Measurements from ENCODE around the gene NINL.
"Not testable (repeated sequence)": the region's sequence is repeated elsewhere in the genome, so short reads cannot be mapped to it uniquely, and the experiment has no call there.

The NINL gene

GRCh38 chr20:25484224-25484846 lies 101.0 kb downstream of the NINL start:
- DNase-seq = no peak

- no peak for DNase-seq
Measured at GRCh38 chr20:25483431-25484132, 101.7 kb downstream of the NINL start.

GRCh38 chr20:25481918-25482253 lies 103.4 kb downstream of the NINL start:
- DNase-seq = no peak

GRCh38 chr20:25481235-25481917 lies 104.0 kb downstream of the NINL start:
- no peak for DNase-seq

GRCh38 chr20:25480797-25481196 lies 104.5 kb downstream of the NINL start:
- no peak for DNase-seq

GRCh38 chr20:25480156-25480555 lies 105.2 kb downstream of the NINL start:
- DNase-seq = no peak

GRCh38 chr20:25479638-25480037 lies 105.7 kb downstream of the NINL start:
- no peak for DNase-seq

GRCh38 chr20:25478889-25479568 lies 106.3 kb downstream of the NINL start:
- DNase-seq = no peak

GRCh38 chr20:25477014-25477882 lies 108.1 kb downstream of the NINL start:
- no peak for DNase-seq

GRCh38 chr20:25476106-25477013 lies 109.0 kb downstream of the NINL start:
- no peak for DNase-seq

- not testable (repeated sequence) for DNase-seq
Measured at GRCh38 chr20:25473297-25473696, 112.0 kb downstream of the NINL start.

- no peak for DNase-seq
Measured at GRCh38 chr20:25471020-25471419, 114.3 kb downstream of the NINL start.

GRCh38 chr20:25470045-25470444 lies 115.3 kb downstream of the NINL start:
- no peak for DNase-seq

GRCh38 chr20:25469558-25469957 lies 115.8 kb downstream of the NINL start:
- DNase-seq = no peak

- DNase-seq = no peak
Measured at GRCh38 chr20:25468126-25469075, 116.9 kb downstream of the NINL start.

GRCh38 chr20:25467441-25467840 lies 117.9 kb downstream of the NINL start:
- DNase-seq = no peak

- DNase-seq = no peak
Measured at GRCh38 chr20:25466846-25467245, 118.5 kb downstream of the NINL start.

- DNase-seq = no peak
Measured at GRCh38 chr20:25465243-25466135, 119.8 kb downstream of the NINL start.
